RWPE1 (cell line): ENCODE measurements around the gene CTNNA3.

ENCODE experiments used
- CTCF ChIA-PET: fragments of 350-600 bp; sonication (Branson Sonifier 250); formaldehyde crosslinking; extraction: SDS; loops from one replicate; lab custom pipeline; 2021; lab: Yijun Ruan, JAX
- POLR2A ChIA-PET: fragments of 400-600 bp; formaldehyde crosslinking; extraction: SDS; loops from one replicate; lab custom pipeline; 2020; ENCODE audit warnings: antibody characterized with exemption; ENCODE audit not compliant: low non-redundant PET; lab: Yijun Ruan, JAX
- DNase-seq: peaks from one replicate; pipeline ENCODE4 v3.0.0; 2012; ENCODE audit warnings: low spot score
- H3K27ac ChIP-seq: fragments of 450-650 bp; 2 replicates; pipeline ENCODE4 v1.5.1; 2017
- TF ChIP-seq, protein P1 (sequence below): fragments of 450-650 bp; conservative IDR thresholded peaks from 2 replicates; pipeline ENCODE4 v1.5.1; 2017; ENCODE audit warnings: low read depth, mild to moderate bottlenecking

Gene CTNNA3

DNA sequence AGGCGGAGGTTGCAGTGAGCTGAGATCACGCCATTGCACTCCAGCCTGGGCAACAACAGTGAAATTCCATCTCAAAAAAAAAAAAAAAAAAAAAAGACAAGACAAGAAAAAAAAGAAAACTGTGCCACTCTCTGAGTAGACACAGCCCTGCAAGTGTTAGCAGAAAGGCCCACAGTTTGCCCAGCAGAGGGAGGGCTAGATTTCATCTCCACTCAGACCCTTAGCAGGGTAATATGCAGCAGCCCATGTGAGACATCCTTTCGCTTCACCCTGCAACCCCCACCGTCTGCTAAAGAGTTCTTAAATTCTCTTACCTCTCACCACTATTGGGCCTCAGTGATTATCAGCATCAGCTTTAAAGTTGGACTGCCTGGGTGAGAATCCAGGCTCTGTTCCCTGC is 38.2 kb downstream of the CTNNA3 start:
- DNase-seq = no peak
- ChIA-PET CTCF (no interaction called here), POLR2A (no interaction called here)
- no peak overlapping the region for H3K27ac ChIP-seq
- TF ChIP-seq, protein P1, sequence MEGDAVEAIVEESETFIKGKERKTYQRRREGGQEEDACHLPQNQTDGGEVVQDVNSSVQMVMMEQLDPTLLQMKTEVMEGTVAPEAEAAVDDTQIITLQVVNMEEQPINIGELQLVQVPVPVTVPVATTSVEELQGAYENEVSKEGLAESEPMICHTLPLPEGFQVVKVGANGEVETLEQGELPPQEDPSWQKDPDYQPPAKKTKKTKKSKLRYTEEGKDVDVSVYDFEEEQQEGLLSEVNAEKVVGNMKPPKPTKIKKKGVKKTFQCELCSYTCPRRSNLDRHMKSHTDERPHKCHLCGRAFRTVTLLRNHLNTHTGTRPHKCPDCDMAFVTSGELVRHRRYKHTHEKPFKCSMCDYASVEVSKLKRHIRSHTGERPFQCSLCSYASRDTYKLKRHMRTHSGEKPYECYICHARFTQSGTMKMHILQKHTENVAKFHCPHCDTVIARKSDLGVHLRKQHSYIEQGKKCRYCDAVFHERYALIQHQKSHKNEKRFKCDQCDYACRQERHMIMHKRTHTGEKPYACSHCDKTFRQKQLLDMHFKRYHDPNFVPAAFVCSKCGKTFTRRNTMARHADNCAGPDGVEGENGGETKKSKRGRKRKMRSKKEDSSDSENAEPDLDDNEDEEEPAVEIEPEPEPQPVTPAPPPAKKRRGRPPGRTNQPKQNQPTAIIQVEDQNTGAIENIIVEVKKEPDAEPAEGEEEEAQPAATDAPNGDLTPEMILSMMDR = no peak

DNA sequence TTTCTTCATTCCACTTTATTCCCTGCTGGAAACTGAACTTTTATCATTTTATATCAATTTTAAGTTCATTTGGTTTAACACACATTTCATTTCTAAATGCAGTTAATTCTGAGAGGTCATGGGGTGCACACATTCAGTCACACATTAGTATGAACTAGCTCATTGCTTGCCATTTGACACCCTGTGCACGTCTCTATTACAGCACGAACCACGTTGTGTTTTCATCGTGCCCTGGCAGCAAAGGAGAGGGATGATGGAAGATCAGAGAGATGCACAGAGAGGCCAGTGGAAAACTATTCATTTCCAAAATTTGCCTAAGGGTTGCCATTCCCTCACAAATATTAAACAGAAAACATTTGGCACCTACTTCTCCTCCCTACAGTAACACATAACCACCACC is 45.4 kb downstream of the CTNNA3 start:
- TF ChIP-seq, protein P1 = no peak
- ChIA-PET CTCF (no interaction called here), POLR2A (no interaction called here)
- H3K27ac ChIP-seq = no peak overlapping the region
- DNase-seq = no peak

DNA sequence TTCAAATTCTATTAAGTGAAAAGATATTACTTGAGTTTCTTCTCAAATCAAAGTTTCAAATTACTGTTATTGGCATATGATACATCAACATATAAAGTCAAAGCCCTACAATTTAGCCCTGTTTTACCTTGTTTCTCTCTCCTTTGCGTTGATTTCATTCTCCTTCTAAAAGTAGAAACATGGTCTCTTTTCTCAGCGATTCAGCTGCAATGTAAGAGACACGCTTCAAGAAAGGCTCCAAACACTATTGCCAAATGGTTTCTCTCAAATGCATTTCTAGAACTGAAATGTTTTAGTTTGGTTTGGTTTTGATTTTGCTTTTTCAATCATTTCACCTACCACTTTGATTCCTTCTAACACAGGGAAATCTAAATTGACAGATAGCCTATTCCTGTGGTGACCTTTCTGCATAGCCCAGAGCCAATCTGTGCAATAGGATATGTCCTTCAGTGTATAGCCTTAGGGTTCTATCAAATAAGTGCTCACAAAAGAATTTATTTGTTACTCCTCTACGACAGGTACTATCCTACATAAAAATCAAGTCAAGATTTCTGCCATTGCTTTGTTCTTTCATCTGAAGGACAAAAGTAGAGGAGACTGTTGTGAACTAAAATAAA is 47.3 kb downstream of the CTNNA3 start:
- ChIA-PET POLR2A (no interaction called here), CTCF (interaction anchor here (0.6 kb wide), 1 partner anchor 26 kb away, joined by 3 read pairs; no protein-coding TSS in a partner anchor)
- TF ChIP-seq, protein P1 = no peak
- DNase-seq = no peak
- no peak overlapping the region for H3K27ac ChIP-seq

DNA sequence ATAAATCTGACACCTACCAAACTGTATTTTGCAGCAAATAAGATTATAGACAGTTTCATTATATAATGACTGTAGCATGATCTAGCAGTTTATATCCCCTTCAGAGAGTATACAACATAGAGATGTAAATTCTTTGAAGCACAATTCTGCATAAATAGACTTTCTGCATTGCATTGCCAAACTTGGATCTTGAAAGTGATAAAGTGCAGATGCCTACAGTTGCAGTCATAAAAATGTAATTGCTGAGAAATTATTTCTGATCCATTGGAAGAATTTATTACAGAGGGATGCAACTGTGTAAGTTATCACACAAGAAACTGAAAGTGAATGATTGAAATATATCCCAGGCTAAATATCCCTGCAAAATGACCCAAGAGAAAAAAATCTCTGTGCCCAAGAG is 65.1 kb downstream of the CTNNA3 start:
- DNase-seq = no peak
- H3K27ac ChIP-seq = no peak overlapping the region
- TF ChIP-seq, protein P1 = no peak
- ChIA-PET POLR2A (no interaction called here), CTCF (no interaction called here)

DNA sequence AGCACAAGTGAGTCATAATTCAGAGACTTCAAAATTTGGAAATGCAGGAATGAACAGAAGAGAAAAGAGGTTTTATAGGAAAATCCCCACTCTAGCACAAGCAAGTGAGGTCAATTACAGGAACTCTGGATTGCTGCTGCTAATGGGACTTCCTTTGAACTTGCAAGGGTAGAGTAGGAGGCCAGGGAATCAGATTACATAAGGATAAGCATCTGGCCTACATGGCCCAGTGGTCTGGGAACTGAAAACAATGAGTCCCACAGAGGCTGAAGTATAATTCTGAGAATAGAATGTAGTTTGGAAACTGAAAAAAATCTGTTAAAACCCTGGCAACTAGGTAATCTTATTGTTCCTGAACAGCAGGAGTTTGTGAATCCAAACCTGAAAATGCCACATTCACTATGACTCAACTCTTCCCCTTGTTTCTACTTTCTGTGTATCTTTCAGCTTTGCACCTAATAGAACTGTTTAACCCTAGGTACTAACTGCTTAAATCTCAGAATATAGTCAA is 66.5 kb downstream of the CTNNA3 start:
- ChIA-PET POLR2A (no interaction called here), CTCF (interaction anchor here (0.5 kb wide), 1 partner anchor 528 kb away, joined by 3 read pairs; no protein-coding TSS in a partner anchor)
- H3K27ac ChIP-seq = no peak overlapping the region
- TF ChIP-seq, protein P1 = no peak
- DNase-seq = no peak

DNA sequence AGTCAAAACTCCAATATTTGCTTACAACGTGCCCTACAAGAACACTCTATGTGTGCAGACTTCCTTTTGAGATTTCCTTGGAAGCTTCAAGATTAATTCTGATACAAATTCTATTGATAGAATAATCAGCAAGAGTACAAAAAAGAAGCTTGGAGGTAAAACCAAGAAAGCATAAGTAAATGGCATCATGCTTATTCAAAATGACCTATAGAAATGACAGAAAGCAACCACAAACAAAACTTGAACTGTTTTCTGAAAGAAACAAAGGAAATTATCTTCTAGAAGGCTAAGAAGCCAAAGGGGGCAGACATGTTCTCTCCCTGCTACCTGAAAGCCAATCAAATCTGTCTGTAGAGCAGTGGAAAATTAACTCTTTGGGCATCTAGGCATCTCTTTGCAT is 73.0 kb downstream of the CTNNA3 start:
- TF ChIP-seq, protein P1 = no peak
- CTCF ChIA-PET = interaction anchor here (0.5 to 0.6 kb wide), 2 partner anchors 25 to 1354 kb away, joined by 3 read pairs; no protein-coding TSS in a partner anchor
- no peak for DNase-seq
- POLR2A ChIA-PET = no interaction called here
- no peak overlapping the region for H3K27ac ChIP-seq
